NCI-H2227 (cell line): Measurements from ENCODE around the gene VKORC1.
A peak's percentile ranks its signal among the peaks of the same experiment; 100 is the strongest.

ENCODE experiments used
- DNase-seq: peaks from one replicate; lab custom pipeline; 2025; ENCODE audit not compliant: unreplicated experiment; lab: John Stamatoyannopoulos, UW

Gene VKORC1

GRCh38 chr16:31130336-31130891, 35.8 kb upstream of the VKORC1 start:
- DNase-seq, result no peak

DNA sequence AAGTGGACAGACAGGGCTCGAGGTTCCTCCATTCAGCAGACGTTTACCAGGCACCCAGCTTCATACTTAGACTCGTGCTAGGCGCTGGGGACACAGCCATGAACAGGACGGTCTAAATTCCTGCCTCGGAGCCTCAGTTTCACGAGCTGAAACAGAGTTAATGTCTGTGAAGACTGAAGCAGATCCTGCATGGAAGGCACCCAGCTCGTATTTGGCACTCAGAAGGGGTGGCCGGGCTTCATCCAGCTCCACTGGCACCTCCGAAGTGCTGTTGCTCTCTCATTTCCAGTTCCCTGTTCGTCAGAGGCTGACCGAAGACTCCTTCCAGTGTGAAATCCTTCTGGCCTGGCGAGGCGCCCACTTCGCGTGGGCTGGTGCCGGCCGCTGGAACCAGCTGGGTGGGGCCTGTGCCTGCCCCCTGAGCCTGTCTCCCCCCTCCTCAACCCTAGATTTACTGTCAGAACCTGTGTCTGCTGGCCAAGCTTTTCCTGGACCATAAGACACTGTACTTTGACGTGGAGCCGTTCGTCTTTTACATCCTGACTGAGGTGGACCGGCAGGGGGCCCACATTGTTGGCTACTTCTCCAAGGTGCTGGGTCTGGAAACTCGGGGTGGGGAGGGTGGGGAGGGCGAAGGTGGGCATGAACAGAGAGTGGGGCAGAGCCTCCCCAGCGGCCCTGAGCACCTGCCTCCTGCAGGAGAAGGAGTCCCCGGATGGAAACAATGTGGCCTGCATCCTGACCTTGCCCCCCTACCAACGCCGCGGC, 35.2 kb upstream of the VKORC1 start:
- no peak for DNase-seq

DNA sequence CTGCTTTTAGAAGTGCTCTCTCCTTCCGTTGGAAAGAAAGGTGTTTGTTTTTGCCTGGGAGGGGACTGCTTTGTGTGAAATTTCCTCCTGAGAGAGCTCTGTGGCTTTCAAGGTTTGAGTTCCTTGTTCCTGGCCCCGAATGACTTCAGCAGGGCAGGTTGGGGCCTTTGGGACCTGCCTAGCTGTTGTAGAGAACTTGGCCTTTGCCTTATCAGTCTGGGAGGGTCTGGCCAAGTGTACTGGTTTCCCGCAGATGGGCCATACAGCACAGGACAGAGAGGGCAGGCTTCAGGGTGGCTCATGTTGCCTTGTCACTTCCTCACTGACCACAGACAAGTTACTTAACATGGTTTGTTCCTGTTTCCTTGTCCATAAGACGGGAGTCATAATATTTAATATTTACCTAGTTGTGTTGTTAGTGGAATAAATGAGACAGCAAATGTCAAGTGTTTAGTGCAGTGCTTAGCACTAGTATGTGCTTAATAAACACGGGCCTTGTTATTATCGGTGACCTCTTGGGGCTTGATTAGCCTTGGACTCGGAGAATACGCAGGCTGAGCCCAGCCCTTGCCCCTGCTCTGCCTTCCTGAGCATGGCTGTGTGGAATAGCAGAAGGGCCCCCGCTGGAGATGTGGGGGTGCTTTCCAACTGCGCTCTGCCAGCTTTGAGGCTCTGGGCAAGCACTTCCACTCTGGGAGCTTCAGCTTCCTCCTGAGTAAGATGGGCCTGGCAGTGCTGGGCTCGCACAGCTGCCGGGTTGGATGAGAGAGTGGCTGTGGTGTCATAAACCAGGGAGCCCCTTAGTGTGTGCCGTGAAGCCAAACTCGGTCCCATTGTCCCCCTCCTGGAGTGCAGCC, 34.3 kb upstream of the VKORC1 start:
- no peak for DNase-seq

DNA sequence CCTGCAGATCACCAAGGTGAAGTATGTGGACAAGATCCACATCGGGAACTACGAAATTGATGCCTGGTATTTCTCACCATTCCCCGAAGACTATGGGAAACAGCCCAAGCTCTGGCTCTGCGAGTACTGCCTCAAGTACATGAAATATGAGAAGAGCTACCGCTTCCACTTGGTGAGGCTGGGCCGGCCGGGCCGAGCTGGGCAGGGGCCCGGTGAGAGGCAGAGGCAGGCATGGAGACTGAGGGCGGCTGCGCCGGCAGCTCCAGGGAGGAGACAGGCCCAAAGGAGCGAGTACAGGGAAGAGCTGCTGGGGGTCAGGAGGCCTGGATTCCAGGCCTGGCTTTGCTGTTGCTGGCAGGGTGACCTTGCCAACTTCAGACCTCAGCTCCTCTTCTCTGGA, 32.6 kb upstream of the VKORC1 start:
- DNase-seq, result no peak

GRCh38 chr16:31125844-31126243, 31.2 kb upstream of the VKORC1 start:
- no peak for DNase-seq

DNA sequence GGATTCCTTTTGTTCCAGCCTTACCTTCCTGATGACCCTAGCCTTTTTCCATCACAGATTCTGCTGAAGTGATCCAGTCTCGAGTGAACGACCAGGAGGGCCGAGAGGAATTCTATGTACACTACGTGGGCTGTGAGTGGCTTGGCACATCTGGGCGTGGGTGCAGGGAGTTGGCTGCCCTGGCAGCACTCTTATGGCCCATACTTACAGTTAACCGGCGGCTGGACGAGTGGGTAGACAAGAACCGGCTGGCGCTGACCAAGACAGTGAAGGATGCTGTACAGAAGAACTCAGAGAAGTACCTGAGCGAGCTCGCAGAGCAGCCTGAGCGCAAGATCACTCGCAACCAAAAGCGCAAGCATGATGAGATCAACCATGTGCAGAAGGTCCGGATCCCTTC, 25.5 kb upstream of the VKORC1 start:
- no peak for DNase-seq

- no peak for DNase-seq
Observed at GRCh38 chr16:31118223-31119155, 23.9 kb upstream of the VKORC1 start.

DNA sequence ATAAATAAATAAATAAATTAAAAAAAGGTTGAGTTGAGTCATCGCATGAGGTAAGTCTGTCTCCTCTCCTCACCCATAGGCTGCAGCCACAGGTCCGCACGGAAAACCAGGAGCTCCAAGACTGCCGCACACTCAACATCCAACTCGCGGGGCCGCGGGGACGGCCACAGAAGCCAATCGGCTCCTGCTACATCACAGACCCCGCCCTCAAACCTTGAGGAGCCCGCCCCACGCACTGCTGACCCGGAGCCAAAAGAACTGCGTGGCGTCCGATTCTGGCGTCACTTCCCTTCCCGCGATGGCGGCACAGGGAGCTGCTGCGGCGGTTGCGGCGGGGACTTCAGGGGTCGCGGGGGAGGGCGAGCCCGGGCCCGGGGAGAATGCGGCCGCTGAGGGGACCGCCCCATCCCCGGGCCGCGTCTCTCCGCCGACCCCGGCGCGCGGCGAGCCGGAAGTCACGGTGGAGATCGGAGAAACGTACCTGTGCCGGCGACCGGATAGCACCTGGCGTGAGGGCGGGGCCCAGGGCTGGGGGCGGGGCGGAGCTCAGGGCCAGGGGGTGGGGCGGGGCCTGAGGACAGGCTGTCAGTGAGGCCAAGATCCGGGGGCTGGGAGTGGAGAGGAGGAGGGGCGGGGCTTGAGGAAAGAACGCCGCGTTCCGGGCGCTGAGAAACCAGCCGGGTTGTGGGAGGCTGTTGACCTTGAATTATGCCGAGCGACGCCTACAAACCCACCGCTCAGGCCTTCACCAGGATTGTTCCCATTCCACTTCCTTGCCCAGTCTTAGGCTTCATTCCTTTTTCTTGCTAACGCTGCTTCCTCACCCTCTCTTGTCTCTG, 23.0 kb upstream of the VKORC1 start, which contains the start of gene KAT8:
KAT8 (plus strand) TSS at position 281 of the 839 bp plus-strand sequence; CDS start at position 299, 18 bp downstream.
- DNase-seq, result peak; percentile 99

- no peak for DNase-seq
Observed at GRCh38 chr16:31114468-31114867, 19.9 kb upstream of the VKORC1 start.

DNA sequence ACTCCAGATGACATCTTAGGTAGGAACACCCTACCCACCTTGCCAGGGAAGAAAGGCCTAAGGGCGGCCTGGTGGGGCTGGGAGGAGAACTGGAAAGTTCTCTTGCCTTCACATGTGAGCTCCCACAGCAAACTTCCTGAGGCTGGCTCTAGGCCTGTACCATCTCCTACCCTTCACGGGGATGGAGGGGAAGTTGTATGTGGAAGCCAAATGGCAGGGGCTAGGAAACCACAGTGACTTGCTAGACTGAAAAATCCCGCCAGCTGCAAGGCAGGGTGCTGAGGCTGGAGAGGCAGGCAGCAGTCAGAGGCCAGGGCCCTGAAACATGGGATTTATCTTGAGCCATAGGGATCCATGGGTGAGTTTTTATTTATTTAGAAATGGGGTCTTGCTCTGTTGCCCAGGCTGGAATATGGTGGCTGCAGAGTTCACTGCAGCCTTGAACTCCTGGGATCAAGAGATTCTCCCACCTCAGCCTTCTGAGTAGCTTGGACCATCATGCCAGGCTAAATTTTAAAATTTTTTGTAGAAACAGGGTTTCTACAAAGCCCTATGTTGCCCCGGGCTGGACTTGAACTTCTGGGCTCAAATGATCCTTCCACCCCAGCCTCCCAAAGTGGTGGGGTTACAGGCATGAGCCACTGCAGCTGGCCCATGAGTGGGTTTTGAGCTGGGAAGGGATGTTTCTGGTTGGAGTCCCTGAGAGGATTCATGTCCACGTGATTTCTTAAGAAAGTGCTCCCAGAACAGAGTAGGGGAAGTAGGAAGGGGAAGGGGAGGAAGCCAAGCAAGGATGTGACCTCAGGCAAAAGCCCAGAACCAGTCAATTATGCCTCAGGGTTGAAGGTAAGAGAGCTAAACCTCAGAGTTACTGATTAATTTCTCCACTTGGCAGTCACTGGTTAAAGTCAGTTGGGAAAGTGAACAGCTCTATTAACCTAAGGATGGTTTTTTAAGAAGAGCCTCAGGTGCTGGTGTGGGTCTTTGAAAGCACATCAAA, 18.8 kb upstream of the VKORC1 start:
- DNase-seq, result no peak

- no peak for DNase-seq
Observed at GRCh38 chr16:31112711-31113110, 18.1 kb upstream of the VKORC1 start.

DNA sequence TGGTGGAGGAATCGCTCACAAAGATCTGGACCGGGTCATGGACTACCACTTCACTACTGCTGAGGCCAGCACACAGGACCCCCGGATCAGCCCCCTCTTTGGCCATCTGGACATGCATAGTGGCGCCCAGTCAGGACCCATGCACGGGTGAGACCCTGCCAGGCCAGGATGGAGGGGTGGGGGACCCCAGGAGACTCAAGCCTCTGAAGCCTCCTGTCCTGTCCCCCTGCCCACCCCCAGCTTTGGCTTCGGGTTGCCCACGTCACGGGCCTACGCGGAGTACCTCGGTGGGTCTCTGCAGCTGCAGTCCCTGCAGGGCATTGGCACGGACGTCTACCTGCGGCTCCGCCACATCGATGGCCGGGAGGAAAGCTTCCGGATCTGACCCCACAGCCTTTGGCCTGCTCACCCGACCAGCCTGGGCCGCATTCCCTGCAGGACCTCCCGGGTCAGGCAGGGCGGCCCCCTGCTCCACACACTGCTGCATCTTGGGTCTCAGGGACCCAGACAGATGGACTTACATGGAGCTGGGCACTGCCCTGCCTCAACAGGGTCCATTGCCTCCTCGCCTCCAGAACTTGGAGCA, 17.4 kb upstream of the VKORC1 start:
- DNase-seq, result no peak

DNA sequence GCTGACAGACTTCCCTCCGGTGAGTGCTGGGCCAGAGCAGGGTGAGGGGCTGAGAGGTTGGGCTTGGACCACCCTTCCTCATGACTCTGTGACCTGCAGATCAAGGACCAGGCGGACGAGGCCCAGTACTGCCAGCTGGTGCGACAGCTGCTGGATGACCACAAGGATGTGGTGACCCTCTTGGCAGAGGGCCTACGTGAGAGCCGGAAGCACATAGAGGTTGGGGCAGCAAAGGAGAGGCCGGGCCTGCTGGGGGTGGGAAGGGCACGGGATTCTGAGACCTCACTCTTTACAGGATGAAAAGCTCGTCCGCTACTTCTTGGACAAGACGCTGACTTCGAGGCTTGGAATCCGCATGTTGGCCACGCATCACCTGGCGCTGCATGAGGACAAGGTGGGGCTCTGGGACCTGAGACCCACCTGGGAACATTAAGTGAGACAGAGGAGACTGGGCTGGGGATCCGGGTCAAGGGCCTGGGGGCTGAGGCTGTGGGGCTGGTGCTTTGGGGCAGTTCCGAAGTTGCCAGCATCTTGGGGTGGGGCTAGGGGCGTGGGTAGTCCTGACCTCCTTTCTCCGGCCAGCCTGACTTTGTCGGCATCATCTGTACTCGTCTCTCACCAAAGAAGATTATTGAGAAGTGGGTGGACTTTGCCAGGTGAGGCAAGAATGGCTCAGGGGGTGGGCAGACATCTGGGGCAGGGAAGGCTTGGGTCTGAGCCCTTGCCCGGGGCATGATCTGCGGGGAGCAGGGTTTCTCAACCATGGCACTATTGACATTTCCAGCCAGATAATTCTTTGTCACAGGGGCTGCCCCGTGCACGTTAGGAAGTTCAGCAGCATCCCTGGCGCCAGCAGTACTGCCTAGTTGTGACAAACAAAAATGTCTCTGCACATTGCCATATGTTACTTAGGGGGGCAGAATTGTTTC, 15.8 kb upstream of the VKORC1 start:
- no peak for DNase-seq

DNA sequence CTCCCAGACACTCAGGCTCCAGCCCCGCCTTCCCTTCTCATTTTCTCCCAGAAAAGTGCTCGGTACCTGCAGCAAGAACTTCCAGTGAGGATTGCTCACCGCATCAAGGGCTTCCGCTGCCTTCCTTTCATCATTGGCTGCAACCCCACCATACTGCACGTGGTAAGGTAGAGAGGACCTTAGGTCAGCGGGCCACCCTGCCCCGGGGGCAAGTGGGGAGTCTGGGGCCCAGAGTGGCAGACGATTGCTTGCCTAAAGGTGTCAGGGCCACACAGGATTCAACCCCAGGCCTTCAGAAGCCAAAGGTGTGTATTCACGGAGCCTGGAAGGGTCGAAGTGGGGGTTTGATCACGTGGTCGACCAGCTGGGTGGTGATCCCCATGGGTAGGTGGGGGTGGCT, 15.0 kb upstream of the VKORC1 start:
- no peak for DNase-seq

GRCh38 chr16:31108794-31109558, 14.4 kb upstream of the VKORC1 start:
- DNase-seq, result peak; percentile 22

GRCh38 chr16:31108035-31108793, 13.6 kb upstream of the VKORC1 start, which contains the start of gene BCKDK:
Gene BCKDK, plus strand, starts transcription at chr16:31108386. Its CDS starts 838 bp downstream, at chr16:31109224.
- DNase-seq, result peak; percentile 84
